ENCODE data around the gene FGFBP3. TPM values are rescaled to one million over a fixed set of nuclear protein-coding genes. Genes with fewer than 3 reads are reported as not detected.

Gene FGFBP3
- total and polyA plus RNA-seq, 2 of the 13 experiments (the other 11 are each of a cell fraction or from before 2014, with no cell fraction given), result 0.50 to 2.0 TPM

- TF ChIP-seq MAZ (IDR thresholded peaks at IDR 0.05; ENCODE audit: borderline replicate concordance, low read depth, low read length) (no peak), MAZ (CRISPR knock-in tag; IDR thresholded peaks at IDR 0.05; ENCODE audit: low read depth) (0 out of 2 replicates have a peak, but pooled peaks have one; percentile 24), ZBTB26 (CRISPR knock-in tag; IDR thresholded peaks at IDR 0.05; ENCODE audit: borderline replicate concordance) (no peak), NCOA1 (CRISPR knock-in tag; IDR thresholded peaks at IDR 0.05) (0 out of 2 replicates have a peak, but pooled peaks have one; percentile 55), ZNF12 (CRISPR knock-in tag; IDR thresholded peaks at IDR 0.05) (no peak), ARID5B (CRISPR knock-in tag; IDR thresholded peaks at IDR 0.05) (peak; percentile 71), TERF1 (CRISPR knock-in tag; IDR thresholded peaks at IDR 0.05) (no peak), RBM39 (IDR thresholded peaks at IDR 0.05; ENCODE audit: low read depth, low read length, poor library complexity, severe bottlenecking) (no peak), CENPBD1 (CRISPR knock-in tag; IDR thresholded peaks at IDR 0.05; ENCODE audit: borderline replicate concordance, low read depth) (no peak), ZNF264 (CRISPR knock-in tag; IDR thresholded peaks at IDR 0.05) (no peak), ZNF235 (CRISPR knock-in tag; IDR thresholded peaks at IDR 0.05; ENCODE audit: borderline replicate concordance) (no peak), PHB2 (IDR thresholded peaks at IDR 0.05; ENCODE audit: partially characterized antibody) (no peak), ZNF101 (CRISPR knock-in tag; IDR thresholded peaks at IDR 0.05; ENCODE audit: borderline replicate concordance, low read depth) (no peak), ZNF317 (CRISPR knock-in tag; IDR thresholded peaks at IDR 0.05) (peak; percentile 25; the same call in 1 of the 2 replicates), ZFP37 (CRISPR knock-in tag; IDR thresholded peaks at IDR 0.05; ENCODE audit: borderline replicate concordance) (no peak), SYNCRIP (IDR thresholded peaks at IDR 0.05; ENCODE audit: insufficient read depth, low read depth, low read length) (no peak), ZNF788 (CRISPR knock-in tag; IDR thresholded peaks at IDR 0.05; ENCODE audit: borderline replicate concordance) (peak; percentile 51; the same call in 1 of the 2 replicates), ZNF160 (CRISPR knock-in tag; IDR thresholded peaks at IDR 0.05) (no peak), ELF4 (CRISPR knock-in tag; IDR thresholded peaks at IDR 0.05; ENCODE audit: borderline replicate concordance) (no peak), EHMT2 (IDR thresholded peaks at IDR 0.05; ENCODE audit: borderline replicate concordance, low read depth, low read length) (no peak), MAF1 (CRISPR knock-in tag; IDR thresholded peaks at IDR 0.05; ENCODE audit: borderline replicate concordance) (no peak), ZNF564 (CRISPR knock-in tag; IDR thresholded peaks at IDR 0.05) (no peak), NKX3-1 (CRISPR knock-in tag; IDR thresholded peaks at IDR 0.05) (peak; percentile 94)
Measured at GRCh38 chr10:91887272-91888076, 21.8 kb downstream of the FGFBP3 start (continued).

Measured in HepG2 (cell line).